HepG2 (cell line): ENCODE data around the gene CYP4F2. TPM values are rescaled to one million over a fixed set of nuclear protein-coding genes. Genes with fewer than 3 reads are reported as not detected.
A peak's percentile ranks its signal among the peaks of the same experiment; 100 is the strongest.

Experiments used
- ATAC-seq: fragments of 200-7000 bp; cut with Tn5 transposase; 3 replicates; pipeline ENCODE4 v1.9.1; 2020; ENCODE audit warnings: mild to moderate bottlenecking, moderate library complexity
- BruUV-seq: library from RNA; stranded (reverse); fragments of 400-500 nt; replicated peaks from 2 replicates; lab custom pipeline; 2021; lab: Mats Ljungman, UMichigan
- CTCF ChIA-PET: fragments of 300-600 bp; formaldehyde crosslinking; extraction: SDS; loops from one replicate; lab custom pipeline; 2021; ENCODE audit warnings: low total read pairs, inconsistent platforms, low intra/inter-chr PET ratio; lab: Yijun Ruan, JAX
- POLR2A ChIA-PET: fragments of 350-600 bp; sonication (Branson Sonifier 250); formaldehyde crosslinking; loops from one replicate; lab custom pipeline; 2020; ENCODE audit warnings: antibody characterized with exemption, inconsistent platforms; lab: Yijun Ruan, JAX
- DNase-seq: peaks from one replicate; pipeline ENCODE4 v3.0.0-alpha.2; 2015; ENCODE audit warnings: low spot score
- FAIRE-seq: peaks from 3 replicates; lab custom pipeline; 2011; peaks lifted over from hg19 to GRCh38; lab: Jason Lieb, UNC
- H2AFZ ChIP-seq: one replicate; pipeline ENCODE4 v1.6.1; 2011; ENCODE audit warnings: low read length, inconsistent platforms
- H3K27ac ChIP-seq: fragments of 300-600 bp; 3 replicates; pipeline ENCODE4 v1.8.0; 2011; ENCODE audit warnings: mixed run types, mild to moderate bottlenecking, mixed read lengths, low read length, inconsistent platforms; ENCODE audit not compliant: insufficient read depth; ENCODE audit errors: extremely low read length
- H3K27me3 ChIP-seq, 2 experiments: fragments of 200-600 bp in 1 of 2; 2 replicates in 1 of 2; 3 replicates in 1 of 2; pipeline versions ENCODE4 v1.6.0 to v1.8.0; 2011; ENCODE audit warnings: low read length in 2 of 2, mild to moderate bottlenecking in 2 of 2, moderate library complexity in 2 of 2, inconsistent platforms in 1 of 2; ENCODE audit not compliant: insufficient read depth in 2 of 2, control insufficient read depth in 1 of 2
- H3K36me3 ChIP-seq, 2 experiments: fragments of 200-600 bp in 1 of 2; replicated peaks in 1 of 2; 2 replicates in 1 of 2; 3 replicates in 1 of 2; pipeline versions ENCODE4 v1.5.1 to v1.8.0; 2011; ENCODE audit warnings: low read length in 2 of 2, inconsistent platforms in 1 of 2; ENCODE audit not compliant: insufficient read depth in 2 of 2, control insufficient read depth in 1 of 2
- H3K4me1 ChIP-seq: 2 replicates; pipeline ENCODE4 v1.5.1; 2012; ENCODE audit warnings: low read length, inconsistent platforms; ENCODE audit not compliant: insufficient read depth
- H3K4me2 ChIP-seq: 2 replicates; pipeline ENCODE4 v1.6.0; 2011; ENCODE audit warnings: low read depth, low read length, inconsistent platforms
- H3K4me3 ChIP-seq, 3 experiments: fragments of 200-600 bp in 1 of 3; sonication (generic), shearing (Covaris generic) in 1 of 3; replicated peaks in 1 of 3; 2 replicates each; pipeline ENCODE4 v1.5.1; 2011 to 2016; ENCODE audit warnings: low read length in 3 of 3, inconsistent platforms in 2 of 3, low read depth in 2 of 3, mild to moderate bottlenecking in 2 of 3, control low read depth in 1 of 3, mixed read lengths in 1 of 3; ENCODE audit not compliant: insufficient read depth in 1 of 3
- H3K79me2 ChIP-seq: one replicate; pipeline ENCODE4 v1.6.1; 2011; ENCODE audit warnings: low read length, inconsistent platforms; ENCODE audit not compliant: insufficient read depth
- H3K9ac ChIP-seq: 2 replicates; pipeline ENCODE4 v1.6.0; 2011; ENCODE audit warnings: mild to moderate bottlenecking, low read depth, low read length, inconsistent platforms; ENCODE audit not compliant: insufficient read depth
- H3K9me3 ChIP-seq: 2 replicates; pipeline ENCODE4 v1.5.1; 2012; ENCODE audit warnings: mild to moderate bottlenecking, low read length
- H4K20me1 ChIP-seq: 2 replicates; pipeline ENCODE4 v1.6.0; 2011; ENCODE audit warnings: inconsistent platforms, mild to moderate bottlenecking, low read length, moderate library complexity; ENCODE audit not compliant: insufficient read depth
- ARID3A ChIP-seq: IDR thresholded peaks from 2 replicates; pipeline ENCODE4 v1.6.1; 2012; ENCODE audit warnings: low read depth, low read length, improper control_type of control experiment
- ATF4 ChIP-seq, 2 experiments: fragments of 450-650 bp in 1 of 2; sonication (generic) in 1 of 2; formaldehyde crosslinking; IDR thresholded peaks; 2 replicates each; pipeline versions ENCODE4 v1.5.0 to v1.8.0; 2020 to 2022; ENCODE audit warnings: mild to moderate bottlenecking in 1 of 2, missing genetic modification reagents in 1 of 2
- CEBPB ChIP-seq: IDR thresholded peaks from 2 replicates; pipeline ENCODE4 v1.6.1; 2011; ENCODE audit warnings: low read depth, low read length, improper control_type of control experiment, borderline replicate concordance
- ELF3 ChIP-seq: IDR thresholded peaks from 2 replicates; pipeline ENCODE4 v1.6.1; 2016; ENCODE audit warnings: missing genetic modification reagents, missing compliant biosample characterization
- FOXA3 ChIP-seq: IDR thresholded peaks from 2 replicates; pipeline ENCODE4 v1.6.1; 2016; ENCODE audit warnings: missing genetic modification reagents, missing compliant biosample characterization
- GATAD2A ChIP-seq: IDR thresholded peaks from 2 replicates; pipeline ENCODE4 v1.6.1; 2016
- GLI4 ChIP-seq: sonication (generic); formaldehyde crosslinking; IDR thresholded peaks from 2 replicates; pipeline ENCODE4 v1.5.1; 2020; ENCODE audit warnings: missing genetic modification reagents, mild to moderate bottlenecking, moderate library complexity, borderline replicate concordance
- RAD21 ChIP-seq: fragments of 450-650 bp; formaldehyde crosslinking; IDR thresholded peaks from 2 replicates; pipeline ENCODE4 v1.5.0; 2020; ENCODE audit warnings: mild to moderate bottlenecking
- STAG1 ChIP-seq: sonication (generic); formaldehyde crosslinking; IDR thresholded peaks from 2 replicates; pipeline ENCODE4 v1.4.0; 2020; ENCODE audit warnings: missing genetic modification reagents
- XRCC5 ChIP-seq: fragments of 200-400 bp; formaldehyde crosslinking; optimal IDR thresholded peaks from 2 replicates; pipeline ENCODE3; 2017; ENCODE audit warnings: mild to moderate bottlenecking, low read length
- YY1 ChIP-seq: IDR thresholded peaks from 2 replicates; pipeline ENCODE4 v1.6.1; 2011; ENCODE audit warnings: low read length, low read depth, moderate library complexity, mild to moderate bottlenecking; ENCODE audit not compliant: insufficient read depth, insufficient replicate concordance
- ZIK1 ChIP-seq: sonication (generic); formaldehyde crosslinking; IDR thresholded peaks from 2 replicates; pipeline ENCODE4 v1.5.0; 2020; ENCODE audit warnings: mild to moderate bottlenecking, low read depth, missing genetic modification reagents, borderline replicate concordance
- ZNF879 ChIP-seq: sonication (generic); formaldehyde crosslinking; IDR thresholded peaks from 2 replicates; pipeline ENCODE4 v1.8.1; 2023; ENCODE audit warnings: missing genetic modification reagents
- WGBS: methylation state at CpG from one replicate; pipeline ENCODE4 v1.1.6; 2017; ENCODE audit warnings: low lambda C conversion rate; 5-methylcytosine and 5-hydroxymethylcytosine counted together
- in situ Hi-C: cut with HindIII; loops from 2 replicates; pipeline ENCODE4 v1.10.0; 2017; ENCODE audit warnings: low pct_unique_long_range_greater_than_20kb; ENCODE audit not compliant: extremely low pct_ligation_motif_present
- intact Hi-C: fragments of 100-400 bp; cut with micrococcal nuclease; formaldehyde crosslinking; loops from one replicate; pipeline ENCODE4 v1.10.0; 2022; ENCODE audit not compliant: unreplicated experiment
- polyA plus RNA-seq, 8 experiments: library from polyadenylated mRNA; depleted of rRNA in 3 of 8; stranded (reverse) in 7 of 8; unstranded in 1 of 8; fragments of >200 nt; fragmentation: Illumina TruSeq in 4 of 8; extraction: Trizol in 4 of 8; gene quantifications; 2 replicates each; pipeline versions ENCODE4 v1.2.1 to v1.2.3, GENCODE V29; 2011 to 2016; ENCODE audit warnings: low read depth in 4 of 8, missing spikeins in 1 of 8, mixed read lengths in 1 of 8; ENCODE audit not compliant: insufficient read depth in 1 of 8
- total RNA-seq, 5 experiments: library from RNA; depleted of rRNA; stranded (reverse); fragments of >200 nt; fragmentation: Illumina TruSeq; extraction: Trizol; gene quantifications; 2 replicates each; pipeline ENCODE4 v1.2.3, GENCODE V29; 2016; ENCODE audit warnings: low read depth in 1 of 5
- TF ChIP-seq, protein P1 (sequence below): sonication (generic); formaldehyde crosslinking; IDR thresholded peaks from 2 replicates; pipeline ENCODE4 v1.5.0; 2020; ENCODE audit warnings: mild to moderate bottlenecking, missing genetic modification reagents, moderate library complexity
- TF ChIP-seq, protein P2 (sequence below): sonication (generic); formaldehyde crosslinking; IDR thresholded peaks from 2 replicates; pipeline ENCODE4 v1.5.1; 2020; ENCODE audit warnings: missing genetic modification reagents, mild to moderate bottlenecking, borderline replicate concordance
- TF ChIP-seq, protein P3 (sequence below): sonication (generic); formaldehyde crosslinking; IDR thresholded peaks from 2 replicates; pipeline ENCODE4 v1.8.1; 2022; ENCODE audit warnings: low read depth, mild to moderate bottlenecking, missing genetic modification reagents

Gene CYP4F2
- total and polyA plus RNA-seq, 2 of the 13 experiments (the other 11 are each of a cell fraction or from before 2014, with no cell fraction given), result 3.7 to 3.9 TPM

- 2% methylated on average over 3 of the region's 3 CpGs for WGBS
- in situ Hi-C loops, result no loop called here
- Histone ChIP-seq H2AFZ (no peak overlapping the region), H4K20me1 (no peaks in the 10 kb centered on the region), H3K9me3 (no peaks in the 10 kb centered on the region), H3K79me2 (no peaks in the 10 kb centered on the region), H3K27ac (no peak overlapping the region), H3K4me1 (0 out of 2 replicates have a peak, but pooled peaks cover 12% of the 10 kb centered on the region), H3K36me3 (no peaks in the 10 kb centered on the region), H3K9ac (no peak overlapping the region), H3K27me3 (no peaks in the 10 kb centered on the region), H3K4me3 (no peak overlapping the region), H3K4me2 (no peak overlapping the region)
- ChIA-PET POLR2A (no interaction called here), CTCF (interaction anchor here (1.4 kb wide), 1 partner anchor 240 kb away, joined by 12 read pairs; no protein-coding TSS in a partner anchor)
- no TSS peak for BruUV-seq
- peak; percentile 60 for DNase-seq
- peak; percentile 93 for ATAC-seq
- peak; percentile 88 for FAIRE-seq
- intact Hi-C loops, result loop anchor here (1.0 kb wide), 1 partner anchor 240 kb away; no protein-coding TSS in a partner anchor
- peak; percentile 32; the same call in 1 of the 2 replicates for TF ChIP-seq ARID3A
- peak; percentile 68 for TF ChIP-seq STAG1 (CRISPR knock-in tag)
- 0 out of 2 replicates have a peak, but pooled peaks have one; percentile 38 for TF ChIP-seq FOXA3 (CRISPR knock-in tag)
- TF ChIP-seq, protein P1, sequence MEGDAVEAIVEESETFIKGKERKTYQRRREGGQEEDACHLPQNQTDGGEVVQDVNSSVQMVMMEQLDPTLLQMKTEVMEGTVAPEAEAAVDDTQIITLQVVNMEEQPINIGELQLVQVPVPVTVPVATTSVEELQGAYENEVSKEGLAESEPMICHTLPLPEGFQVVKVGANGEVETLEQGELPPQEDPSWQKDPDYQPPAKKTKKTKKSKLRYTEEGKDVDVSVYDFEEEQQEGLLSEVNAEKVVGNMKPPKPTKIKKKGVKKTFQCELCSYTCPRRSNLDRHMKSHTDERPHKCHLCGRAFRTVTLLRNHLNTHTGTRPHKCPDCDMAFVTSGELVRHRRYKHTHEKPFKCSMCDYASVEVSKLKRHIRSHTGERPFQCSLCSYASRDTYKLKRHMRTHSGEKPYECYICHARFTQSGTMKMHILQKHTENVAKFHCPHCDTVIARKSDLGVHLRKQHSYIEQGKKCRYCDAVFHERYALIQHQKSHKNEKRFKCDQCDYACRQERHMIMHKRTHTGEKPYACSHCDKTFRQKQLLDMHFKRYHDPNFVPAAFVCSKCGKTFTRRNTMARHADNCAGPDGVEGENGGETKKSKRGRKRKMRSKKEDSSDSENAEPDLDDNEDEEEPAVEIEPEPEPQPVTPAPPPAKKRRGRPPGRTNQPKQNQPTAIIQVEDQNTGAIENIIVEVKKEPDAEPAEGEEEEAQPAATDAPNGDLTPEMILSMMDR (CRISPR knock-in tag), result peak; percentile 72
- TF ChIP-seq, protein P2, sequence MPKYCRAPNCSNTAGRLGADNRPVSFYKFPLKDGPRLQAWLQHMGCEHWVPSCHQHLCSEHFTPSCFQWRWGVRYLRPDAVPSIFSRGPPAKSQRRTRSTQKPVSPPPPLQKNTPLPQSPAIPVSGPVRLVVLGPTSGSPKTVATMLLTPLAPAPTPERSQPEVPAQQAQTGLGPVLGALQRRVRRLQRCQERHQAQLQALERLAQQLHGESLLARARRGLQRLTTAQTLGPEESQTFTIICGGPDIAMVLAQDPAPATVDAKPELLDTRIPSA, result no peak
- TF ChIP-seq, protein P3, sequence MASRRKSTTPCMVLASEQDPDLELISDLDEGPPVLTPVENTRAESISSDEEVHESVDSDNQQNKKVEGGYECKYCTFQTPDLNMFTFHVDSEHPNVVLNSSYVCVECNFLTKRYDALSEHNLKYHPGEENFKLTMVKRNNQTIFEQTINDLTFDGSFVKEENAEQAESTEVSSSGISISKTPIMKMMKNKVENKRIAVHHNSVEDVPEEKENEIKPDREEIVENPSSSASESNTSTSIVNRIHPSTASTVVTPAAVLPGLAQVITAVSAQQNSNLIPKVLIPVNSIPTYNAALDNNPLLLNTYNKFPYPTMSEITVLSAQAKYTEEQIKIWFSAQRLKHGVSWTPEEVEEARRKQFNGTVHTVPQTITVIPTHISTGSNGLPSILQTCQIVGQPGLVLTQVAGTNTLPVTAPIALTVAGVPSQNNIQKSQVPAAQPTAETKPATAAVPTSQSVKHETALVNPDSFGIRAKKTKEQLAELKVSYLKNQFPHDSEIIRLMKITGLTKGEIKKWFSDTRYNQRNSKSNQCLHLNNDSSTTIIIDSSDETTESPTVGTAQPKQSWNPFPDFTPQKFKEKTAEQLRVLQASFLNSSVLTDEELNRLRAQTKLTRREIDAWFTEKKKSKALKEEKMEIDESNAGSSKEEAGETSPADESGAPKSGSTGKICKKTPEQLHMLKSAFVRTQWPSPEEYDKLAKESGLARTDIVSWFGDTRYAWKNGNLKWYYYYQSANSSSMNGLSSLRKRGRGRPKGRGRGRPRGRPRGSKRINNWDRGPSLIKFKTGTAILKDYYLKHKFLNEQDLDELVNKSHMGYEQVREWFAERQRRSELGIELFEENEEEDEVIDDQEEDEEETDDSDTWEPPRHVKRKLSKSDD (CRISPR knock-in tag), result no peak
- TF ChIP-seq GLI4 (CRISPR knock-in tag), result no peak
- TF ChIP-seq XRCC5, result peak; percentile 45
- peak; percentile 56; the same call in 1 of the 2 replicates for TF ChIP-seq CEBPB
- TF ChIP-seq ATF4 (CRISPR knock-in tag; IDR thresholded peaks at IDR 0.05), result peak in 1 of 2 experiments; percentile 55; a peak in 1 of 4 replicates
- 0 out of 2 replicates have a peak, but pooled peaks have one; percentile 8 for TF ChIP-seq GATAD2A
- TF ChIP-seq YY1, result no peak
- peak; percentile 57 for TF ChIP-seq RAD21 (CRISPR knock-in tag)
- no peak for TF ChIP-seq ZIK1 (CRISPR knock-in tag)
- 0 out of 2 replicates have a peak, but pooled peaks have one; percentile 20 for TF ChIP-seq ELF3
- no peak for TF ChIP-seq ZNF879 (CRISPR knock-in tag)
These were observed 28.7 kb downstream of the CYP4F2 start for GRCh38 chr19:15869109-15869555.
